Astrocyte of the cerebellum (primary cell): ENCODE results near the gene SLC25A17.
A peak's percentile ranks its signal among the peaks of the same experiment; 100 is the strongest.
"Not testable (repeated sequence)": the region's sequence is repeated elsewhere in the genome, so short reads cannot be mapped to it uniquely, and the experiment has no call there.

ENCODE experiments used
- DNase-seq: peaks from one replicate; pipeline ENCODE4 v3.0.0-alpha.2; 2011; ENCODE audit warnings: low read depth
- H3K4me3 ChIP-seq: 2 replicates; pipeline ENCODE4 v1.5.1; 2011; ENCODE audit warnings: mild to moderate bottlenecking, low read depth, low read length, moderate library complexity
- in situ Hi-C: cut with HindIII; loops from 2 replicates; pipeline ENCODE4 v1.10.0; 2017; ENCODE audit warnings: low sequenced_read_pairs
- TF ChIP-seq, protein P1 (sequence below): IDR thresholded peaks from 2 replicates; pipeline ENCODE4 v1.5.1; 2012; ENCODE audit warnings: low read length, low read depth, moderate library complexity, mild to moderate bottlenecking; ENCODE audit errors: missing control alignments

SLC25A17 gene

GRCh38 chr22:40834619-40835018 is 15.5 kb upstream of the SLC25A17 start:
- in situ Hi-C loops: no loop called here
- no peak for DNase-seq
- TF ChIP-seq, protein P1, sequence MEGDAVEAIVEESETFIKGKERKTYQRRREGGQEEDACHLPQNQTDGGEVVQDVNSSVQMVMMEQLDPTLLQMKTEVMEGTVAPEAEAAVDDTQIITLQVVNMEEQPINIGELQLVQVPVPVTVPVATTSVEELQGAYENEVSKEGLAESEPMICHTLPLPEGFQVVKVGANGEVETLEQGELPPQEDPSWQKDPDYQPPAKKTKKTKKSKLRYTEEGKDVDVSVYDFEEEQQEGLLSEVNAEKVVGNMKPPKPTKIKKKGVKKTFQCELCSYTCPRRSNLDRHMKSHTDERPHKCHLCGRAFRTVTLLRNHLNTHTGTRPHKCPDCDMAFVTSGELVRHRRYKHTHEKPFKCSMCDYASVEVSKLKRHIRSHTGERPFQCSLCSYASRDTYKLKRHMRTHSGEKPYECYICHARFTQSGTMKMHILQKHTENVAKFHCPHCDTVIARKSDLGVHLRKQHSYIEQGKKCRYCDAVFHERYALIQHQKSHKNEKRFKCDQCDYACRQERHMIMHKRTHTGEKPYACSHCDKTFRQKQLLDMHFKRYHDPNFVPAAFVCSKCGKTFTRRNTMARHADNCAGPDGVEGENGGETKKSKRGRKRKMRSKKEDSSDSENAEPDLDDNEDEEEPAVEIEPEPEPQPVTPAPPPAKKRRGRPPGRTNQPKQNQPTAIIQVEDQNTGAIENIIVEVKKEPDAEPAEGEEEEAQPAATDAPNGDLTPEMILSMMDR: no peak
- H3K4me3 ChIP-seq: no peak overlapping the region

DNA sequence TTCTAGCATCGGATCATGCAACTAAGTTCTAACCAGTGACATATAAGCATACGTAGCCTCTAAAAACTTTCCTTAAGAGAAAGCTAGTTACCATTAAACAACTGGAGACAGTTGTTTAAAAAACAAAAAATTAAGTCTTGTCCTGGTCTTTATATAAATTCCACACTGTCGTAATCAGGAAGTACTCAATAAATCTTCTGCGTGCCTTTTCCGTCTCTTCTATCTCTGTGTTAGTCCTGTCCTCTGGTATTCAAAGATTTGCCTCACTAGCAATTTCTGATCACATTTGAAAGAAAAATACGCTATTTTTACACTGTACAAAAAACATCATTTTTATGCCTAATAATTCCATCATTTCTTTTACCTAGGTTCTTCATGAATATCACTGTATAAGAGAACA is 10.0 kb upstream of the SLC25A17 start:
- TF ChIP-seq, protein P1: no peak
- in situ Hi-C loops: no loop called here
- DNase-seq: no peak

DNA sequence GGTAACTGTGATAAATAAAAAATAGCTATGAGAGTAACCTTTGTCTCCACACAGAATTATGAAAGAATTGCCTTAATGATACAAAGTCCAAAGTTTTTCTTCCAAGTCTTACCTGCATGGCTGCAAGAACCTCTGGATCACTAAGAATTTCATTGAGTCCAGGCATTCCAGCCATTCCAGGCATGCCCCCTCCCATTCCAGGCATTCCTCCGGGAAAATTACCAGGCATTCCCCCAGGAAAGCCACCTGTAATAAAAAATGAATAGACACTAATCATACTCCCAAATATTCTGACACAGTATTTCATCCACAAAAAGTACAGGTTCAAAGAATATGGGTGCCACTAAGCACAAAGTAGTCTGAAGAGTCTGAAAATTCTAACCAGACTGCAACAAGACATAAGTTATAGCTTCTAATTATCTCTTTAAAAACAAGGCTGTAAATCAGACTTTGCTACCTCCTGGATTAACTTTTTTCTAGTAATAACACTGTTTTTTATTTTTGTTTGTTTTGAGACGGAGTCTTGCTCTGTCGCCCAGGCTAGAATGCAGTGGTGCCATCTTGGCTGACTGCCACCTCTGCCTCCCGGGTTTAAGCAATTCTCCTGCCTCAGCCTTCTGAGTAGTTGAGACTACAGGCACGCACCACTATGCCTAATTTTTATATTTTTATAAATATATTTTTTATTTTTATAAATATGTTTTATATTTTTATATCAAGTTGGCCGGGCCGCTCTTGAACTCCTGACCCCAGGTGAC is 8.0 kb upstream of the SLC25A17 start:
- in situ Hi-C loops: no loop called here
- no peak for DNase-seq
- no peak overlapping the region for H3K4me3 ChIP-seq
- TF ChIP-seq, protein P1: no peak

More for the DNA sequence above, 10.0 kb upstream of the SLC25A17 start:
- no peak overlapping the region for H3K4me3 ChIP-seq

DNA sequence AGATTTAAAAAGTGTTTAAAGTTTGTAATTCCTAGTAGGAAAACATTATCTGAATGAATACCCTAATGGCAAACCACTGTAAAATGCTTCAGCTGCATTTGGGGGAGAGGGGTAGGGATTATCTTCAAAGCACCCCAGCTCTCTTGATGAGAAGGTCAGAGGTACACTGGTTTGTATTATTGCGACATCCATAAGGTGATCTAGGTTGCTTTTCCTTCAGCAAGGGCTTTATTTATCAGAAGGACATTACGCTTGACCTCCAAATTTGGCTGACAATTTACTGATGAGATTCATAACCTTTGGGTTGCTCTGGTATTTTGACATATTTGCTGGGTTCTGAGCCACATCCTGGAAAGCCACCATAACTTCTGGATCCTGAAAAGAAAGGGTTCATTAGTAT is 7.1 kb upstream of the SLC25A17 start:
- H3K4me3 ChIP-seq, DNase-seq, in situ Hi-C loops: not testable (repeated sequence)

DNA sequence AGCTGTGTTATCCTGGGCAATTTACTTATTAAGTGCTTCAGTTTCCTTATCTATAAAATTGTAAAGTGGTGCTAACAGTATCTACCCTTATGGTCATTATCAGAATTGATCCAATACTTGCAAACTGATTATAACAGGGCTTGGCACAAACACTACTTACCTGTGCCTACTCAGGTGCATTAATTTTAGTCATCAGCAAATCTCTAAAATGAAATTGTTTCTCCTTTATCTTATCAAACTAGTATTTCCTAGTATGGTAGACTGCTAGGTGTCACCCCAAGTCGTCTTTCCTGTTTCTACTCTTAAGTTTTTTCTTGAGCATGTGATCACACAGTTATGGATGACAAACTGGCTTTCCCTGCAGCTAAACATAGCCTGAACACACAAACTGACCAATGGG is 4.3 kb upstream of the SLC25A17 start:
- DNase-seq: no peak
- TF ChIP-seq, protein P1: no peak
- in situ Hi-C loops: no loop called here
- H3K4me3 ChIP-seq: no peak overlapping the region

GRCh38 chr22:40819599-40820140 is 524 bp upstream of the SLC25A17 start:
- DNase-seq: no peak
- TF ChIP-seq, protein P1: no peak
- in situ Hi-C loops: no loop called here
- peak overlapping the region; percentile 98 for H3K4me3 ChIP-seq

DNA sequence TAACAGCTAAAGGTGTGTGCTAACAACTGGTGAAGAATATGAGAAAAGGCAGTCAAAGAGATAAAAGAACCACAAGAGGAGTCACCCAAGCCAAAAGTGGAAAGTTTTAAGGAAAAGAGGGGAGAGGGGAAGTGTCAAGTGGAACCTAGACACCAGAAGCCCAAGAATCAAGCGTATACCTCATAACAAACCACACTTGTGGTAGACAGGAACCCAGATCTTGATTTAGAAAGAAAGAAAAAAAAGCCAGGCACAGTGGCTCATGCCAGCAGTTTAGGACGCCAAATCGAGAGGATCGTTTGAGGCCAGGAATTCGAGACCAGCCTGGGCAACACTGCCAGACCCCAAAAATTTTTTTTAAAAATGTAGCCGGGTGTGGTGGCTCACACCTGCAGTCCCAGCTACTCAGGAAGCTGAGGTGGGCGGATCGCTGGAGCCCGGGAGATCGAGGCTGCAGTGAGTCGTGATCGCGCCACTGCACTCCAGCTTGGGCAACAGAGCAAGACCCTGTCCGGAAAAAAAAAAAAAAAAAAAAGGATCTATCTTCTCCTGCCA is 877 bp downstream of the SLC25A17 start:
- peak overlapping the region; percentile 98 for H3K4me3 ChIP-seq
- no peak for DNase-seq
- TF ChIP-seq, protein P1: no peak
- in situ Hi-C loops: no loop called here
